HPDE6-E6E7 (cell line): ENCODE measurements around the gene C1orf198.

Experiments
- DNase-seq: peaks from one replicate; pipeline ENCODE4 v3.0.0; 2011; ENCODE audit warnings: missing footprints; ENCODE audit errors: extremely low spot score

Gene C1orf198

DNA sequence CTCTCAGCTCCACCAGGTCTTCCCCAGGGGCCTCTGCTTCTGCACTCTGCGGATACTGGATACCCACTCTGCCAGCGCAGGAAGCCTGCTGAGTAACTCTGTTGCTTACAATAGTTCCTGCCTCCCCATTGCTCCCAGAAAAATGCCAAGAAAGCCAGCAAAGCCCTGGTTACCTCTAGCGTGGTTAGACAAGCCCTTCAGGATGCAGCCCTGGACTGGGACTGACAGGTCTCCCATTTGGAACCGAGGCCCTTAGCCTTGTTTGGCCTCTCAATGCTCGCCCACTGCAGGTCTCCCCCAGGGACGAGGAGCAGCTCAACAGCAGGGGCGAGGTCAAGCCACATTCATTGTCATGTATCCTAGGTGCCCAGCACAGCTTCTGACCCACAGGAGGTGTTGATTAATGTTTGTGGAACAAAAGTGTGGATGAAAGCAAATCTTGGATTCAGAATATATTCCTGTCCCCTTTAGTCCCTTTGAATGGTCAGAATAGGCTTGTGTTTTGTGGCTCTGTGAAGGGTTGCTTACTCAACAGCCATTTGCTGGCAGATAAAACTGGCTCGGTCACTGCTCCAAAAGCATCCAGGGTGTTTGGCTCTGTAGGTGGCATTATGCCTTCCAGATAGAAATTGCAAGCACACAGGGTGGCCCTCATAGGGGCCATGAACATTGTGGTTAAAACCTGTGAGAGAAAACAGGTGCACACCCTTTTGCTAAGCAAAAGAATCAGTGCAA lies 58.9 kb downstream of the C1orf198 start:
- no peak for DNase-seq

DNA sequence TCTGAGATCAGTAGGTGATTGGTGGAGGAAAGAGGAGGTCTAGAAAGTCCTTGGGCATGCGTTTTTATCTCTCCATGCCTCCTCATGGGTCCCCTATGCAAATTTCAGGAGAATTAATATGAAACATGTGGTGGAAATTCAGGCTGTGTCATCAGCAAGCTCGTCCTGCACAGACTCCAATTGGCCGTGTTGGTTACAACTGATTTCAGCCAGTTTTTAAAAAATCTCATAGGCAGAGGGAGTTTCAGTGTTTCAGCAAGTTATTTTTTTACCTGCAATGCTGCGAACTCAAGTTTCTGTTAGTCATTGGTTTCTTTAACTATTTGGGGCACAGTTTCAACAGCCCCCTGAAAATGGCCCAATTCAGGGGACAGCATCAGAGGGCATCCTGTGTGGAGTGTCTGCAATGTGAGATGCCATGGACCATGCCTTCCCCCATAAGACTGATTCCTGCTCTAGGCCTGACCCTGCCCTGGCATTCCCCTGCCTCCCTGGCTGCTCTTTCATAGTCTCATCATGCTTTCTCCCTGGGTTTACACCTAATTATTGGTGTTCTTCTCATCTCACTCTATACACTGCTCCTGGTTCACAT lies 59.9 kb downstream of the C1orf198 start:
- no peak for DNase-seq

DNA sequence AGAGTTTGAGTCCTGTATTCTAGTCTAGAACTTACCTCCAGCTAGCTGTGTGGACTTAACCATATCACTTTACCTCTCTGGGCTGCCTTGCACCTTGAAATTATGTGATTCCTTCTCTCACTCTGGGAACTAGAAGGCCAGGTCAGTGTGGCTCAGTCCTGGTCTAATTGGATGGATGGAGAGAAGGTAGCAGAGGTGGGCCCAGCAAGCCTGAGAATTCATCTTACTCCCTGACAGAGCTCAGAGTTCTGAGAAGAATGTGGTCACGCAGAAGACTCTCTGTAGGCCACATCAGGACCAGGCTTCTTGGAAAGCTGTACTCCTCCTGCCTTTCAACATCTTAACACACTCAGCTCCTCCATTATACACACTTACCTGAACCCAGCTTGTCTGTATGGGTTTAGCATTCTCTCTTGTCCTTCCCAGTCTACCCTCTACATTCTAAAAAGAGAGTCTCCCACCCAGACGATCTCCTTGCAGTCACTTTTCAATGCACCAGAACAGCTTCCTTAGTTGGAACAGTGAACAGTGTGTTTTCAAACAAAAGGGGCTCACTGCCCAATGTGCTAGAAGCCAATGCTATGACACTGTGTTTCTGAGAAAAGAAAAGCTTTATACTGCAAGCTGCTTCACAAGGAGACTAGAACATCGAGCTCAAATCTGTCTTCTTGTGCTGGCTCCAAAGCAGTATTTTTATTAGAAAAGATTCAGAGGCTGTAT lies 60.6 kb downstream of the C1orf198 start:
- DNase-seq: no peak

DNA sequence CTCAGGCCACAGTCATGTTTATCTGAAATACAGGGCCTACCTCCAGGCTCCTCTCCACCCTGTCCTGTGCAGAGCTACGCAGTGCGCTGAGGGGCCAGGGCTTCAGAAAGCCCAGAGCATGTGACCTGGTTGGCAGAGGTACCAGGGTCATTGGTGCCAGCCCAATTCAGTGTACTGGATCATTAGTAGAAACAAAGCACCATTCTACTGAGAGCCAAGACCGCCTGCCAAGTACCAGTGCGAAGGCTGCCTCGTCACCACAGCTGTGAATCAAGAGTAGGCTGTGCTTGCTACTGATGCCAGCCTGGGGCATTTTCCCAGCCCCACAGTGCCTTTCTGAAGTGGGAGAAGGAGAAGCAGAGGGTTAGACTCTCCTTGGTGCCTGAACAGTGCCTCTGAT lies 61.3 kb downstream of the C1orf198 start:
- DNase-seq: no peak

DNA sequence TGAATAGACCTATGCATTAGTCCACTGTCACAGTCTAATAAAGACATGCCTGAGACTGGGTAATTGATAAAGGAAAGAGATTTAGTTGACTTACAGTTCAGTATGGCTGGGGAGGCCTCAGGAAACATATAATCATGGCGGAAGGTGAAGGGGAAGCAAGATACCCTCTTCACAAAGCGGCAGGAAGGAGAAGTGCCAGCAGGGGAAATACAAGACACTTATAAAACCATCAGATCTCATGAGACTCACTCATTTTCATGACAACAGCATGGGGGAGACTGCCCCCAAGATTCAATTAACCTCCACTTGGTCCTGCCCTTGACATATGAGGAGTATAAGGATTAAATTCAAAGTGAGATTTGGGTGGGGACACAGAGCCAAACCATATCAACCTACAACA lies 61.8 kb downstream of the C1orf198 start:
- DNase-seq: no peak

DNA sequence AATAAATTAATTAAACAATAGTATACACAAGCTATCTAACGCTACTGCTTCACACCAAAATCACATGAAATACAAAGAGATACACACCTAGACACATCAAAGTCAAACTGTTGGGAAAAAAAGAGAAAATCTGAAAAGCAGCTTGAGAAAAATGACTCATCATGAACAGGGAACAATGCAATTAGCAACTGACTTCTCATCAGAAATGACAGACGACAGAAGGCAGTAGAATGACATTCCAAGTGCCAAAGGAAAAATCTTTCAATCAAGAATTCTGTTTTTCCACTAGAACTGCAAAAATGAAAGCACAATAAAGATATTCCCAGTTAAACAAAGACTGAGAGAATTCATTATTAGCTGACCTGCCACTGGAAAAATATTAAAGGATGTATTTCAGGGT lies 63.9 kb downstream of the C1orf198 start:
- no peak for DNase-seq

DNA sequence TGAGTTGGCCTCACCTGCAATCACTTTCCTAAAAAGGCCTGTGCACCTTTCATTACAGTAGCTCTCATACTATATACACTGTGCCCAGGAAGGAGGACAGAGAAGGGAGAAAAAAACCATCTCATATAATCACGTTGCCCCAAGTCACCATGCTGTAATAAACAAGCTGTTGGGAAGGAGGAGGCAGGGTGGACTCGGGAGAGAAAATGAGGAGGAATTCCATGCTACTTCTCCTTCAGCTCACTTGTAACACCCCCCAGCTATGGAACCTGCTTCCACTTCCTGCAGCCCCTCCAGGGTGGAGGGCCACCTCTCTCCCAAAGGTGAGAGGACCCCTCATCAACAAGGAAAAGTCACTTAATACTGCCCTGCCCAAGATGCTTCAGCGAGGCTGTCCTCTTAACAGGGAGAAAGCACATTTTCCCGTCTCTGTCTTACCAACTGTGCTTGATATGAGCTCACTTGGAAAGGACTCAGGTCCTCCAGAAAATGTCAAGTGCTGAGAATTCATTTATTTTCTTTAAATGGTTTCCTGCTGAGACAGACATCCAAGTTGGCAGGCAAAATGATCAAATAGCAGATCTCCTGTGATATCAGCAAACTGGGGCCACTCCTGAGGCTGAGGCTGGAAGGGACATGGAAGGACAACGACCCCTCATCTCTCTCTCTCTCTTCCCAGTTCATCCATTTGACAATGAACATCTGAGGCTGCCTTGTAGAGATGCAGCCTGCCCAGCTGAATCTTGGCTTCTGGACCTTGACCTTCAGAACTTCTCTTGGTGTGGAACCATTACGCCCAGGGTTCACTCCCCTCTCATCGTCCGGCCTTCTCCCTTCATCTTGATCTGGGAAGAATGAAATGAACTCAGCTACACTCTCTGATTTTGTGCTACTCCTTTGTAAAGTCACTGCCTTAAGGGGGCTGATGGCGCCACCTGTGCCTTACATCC lies 67.2 kb downstream of the C1orf198 start:
- no peak for DNase-seq

DNA sequence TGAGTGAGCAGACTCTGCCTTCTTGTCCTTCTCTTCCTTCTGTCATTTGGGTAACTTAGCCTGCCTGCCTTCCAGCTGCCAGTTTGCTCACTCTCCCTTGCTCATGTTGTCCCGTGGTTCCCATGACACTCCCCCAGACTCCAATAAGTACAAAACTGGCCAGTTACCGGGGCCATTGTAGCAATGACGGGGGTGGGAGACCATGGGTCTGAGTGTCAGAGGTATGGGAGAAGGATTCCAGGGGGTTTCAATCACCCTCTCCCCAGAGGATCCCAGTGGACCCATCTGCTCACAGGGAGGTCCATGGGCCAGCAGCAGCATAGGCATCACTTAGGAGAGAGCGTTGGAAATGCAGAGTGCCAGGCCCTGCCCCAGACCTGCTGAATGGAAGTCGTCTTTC lies 69.8 kb downstream of the C1orf198 start:
- no peak for DNase-seq

DNA sequence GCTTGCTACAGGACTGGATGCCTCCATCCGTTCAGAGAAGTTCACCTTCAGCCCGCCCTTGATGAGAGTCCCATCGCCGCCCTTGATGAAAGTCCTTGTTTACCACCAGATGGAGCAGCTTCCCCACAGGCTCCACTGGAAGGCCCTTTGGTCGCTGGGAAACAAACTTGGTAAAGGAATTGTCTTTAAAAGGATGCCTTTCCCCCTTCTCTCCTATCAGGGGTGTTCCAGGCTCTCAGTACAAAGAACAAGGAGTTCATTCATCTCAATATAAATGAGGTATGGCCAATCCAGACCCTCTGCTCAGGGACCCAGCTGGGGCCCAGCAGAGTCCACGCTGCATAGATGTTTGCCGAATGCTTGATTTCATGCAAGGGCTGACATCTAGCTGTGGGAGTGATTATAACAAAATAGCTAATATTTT lies 70.4 kb downstream of the C1orf198 start:
- peak; percentile 49 for DNase-seq

DNA sequence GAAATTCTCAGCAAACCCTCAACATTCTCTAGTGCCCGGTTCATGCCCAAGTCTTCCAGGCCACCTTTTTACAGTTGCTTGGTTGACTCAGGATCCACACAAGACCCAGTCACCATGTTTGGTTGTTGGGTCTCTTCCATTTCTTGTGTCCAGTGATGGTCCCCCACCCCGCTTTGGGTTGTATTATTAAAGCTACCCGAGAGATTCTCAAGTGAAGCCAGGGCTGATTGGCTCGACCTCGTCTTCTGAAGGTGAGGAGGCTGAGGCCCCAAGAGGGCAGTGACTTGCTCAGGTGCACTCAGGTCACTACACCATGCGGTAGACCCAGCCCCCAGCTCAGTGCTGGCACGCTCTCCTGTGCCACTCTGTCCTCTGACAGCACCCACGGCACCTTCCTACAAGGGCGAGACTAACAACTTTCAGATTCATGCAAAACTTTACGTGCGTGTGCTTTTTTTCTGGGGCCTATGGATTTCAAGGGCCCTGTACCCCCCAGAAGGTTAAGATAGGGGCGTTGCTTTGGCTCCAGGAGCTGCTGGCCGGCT lies 70.9 kb downstream of the C1orf198 start:
- DNase-seq: no peak

DNA sequence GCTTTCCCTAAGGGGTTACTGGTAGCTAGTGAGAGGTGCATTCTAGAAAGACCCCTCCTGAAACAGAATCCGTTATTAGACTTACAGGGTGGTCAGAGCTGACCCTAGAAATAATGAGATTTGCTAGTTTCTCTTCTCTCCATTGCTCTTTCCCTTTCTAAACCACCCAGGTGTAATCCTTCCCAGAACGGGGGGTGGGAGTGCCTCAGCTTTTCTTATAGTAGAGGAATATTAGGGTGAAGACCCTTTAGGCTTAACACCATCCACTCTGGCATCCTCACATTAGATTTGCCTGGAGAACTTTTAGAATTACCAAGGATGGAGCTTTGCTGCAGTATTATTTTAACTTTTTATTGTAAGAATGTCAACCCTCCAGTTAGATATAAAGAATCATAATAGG lies 71.7 kb downstream of the C1orf198 start:
- no peak for DNase-seq

DNA sequence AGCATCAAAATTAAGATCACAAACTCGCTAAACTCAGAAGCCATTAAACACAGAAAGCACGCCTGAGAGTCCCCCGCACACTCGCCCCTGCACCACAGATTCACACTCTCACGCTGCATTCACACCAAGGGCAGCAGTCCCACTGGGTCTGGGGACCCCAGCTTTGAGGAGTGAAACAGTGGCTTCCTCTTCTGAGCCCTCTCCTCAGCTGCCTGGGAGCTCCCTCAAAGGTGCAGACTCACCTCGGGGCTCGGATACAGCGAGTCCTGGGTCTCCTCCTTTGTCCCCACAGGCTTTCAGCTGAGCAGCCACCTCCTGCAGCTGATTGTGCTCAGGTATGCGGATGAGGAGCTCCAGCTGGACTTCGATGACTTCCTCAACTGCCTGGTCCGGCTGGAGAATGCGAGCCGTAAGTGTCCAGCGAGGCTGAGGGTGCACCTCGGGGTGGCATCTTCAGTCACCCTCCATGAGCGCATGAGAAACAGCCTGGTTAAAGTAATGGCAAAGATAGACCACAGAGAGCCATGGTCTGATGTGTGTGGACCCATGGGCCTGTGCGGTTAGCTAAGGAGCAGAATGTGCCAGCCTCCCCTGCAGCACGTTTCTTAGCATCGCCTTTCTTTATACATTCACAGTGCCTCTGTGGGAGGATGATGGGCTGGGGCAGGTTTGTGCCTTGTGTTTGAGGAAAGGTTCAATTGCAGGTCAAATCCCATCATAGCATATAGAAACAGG lies 73.3 kb downstream of the C1orf198 start:
- no peak for DNase-seq

DNA sequence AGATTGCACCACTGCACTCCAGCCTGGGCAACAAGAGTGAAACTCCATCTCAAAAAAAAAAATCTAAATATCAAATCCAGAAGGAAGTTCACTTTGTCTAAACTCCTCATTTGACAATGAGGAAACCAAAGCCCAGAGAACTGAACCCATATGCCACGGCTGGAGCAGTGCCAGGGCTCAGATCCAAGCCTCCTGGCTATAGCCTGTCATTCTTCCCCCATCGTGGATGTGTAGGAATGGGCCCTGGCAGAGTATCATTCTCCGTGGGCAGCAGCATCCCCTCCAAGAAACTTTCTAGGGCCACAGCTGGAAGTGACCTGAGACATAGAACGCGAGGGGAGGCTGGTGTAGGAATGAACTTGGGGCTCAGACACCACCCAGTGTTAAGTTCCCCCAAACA lies 73.9 kb downstream of the C1orf198 start:
- DNase-seq: no peak

DNA sequence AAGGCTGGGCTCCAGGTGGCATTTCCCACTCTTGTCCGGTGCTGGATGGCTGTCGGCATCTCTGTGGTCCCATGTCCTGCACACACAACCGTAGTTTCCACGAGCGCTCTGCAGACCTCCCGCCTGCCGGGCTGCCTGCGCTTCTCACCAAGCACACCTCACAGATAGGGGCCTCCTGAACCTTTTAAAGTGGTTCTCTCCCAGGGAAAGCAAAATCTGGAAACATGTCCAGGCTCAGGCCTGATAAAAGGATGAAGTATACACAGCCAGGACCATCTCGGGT lies 74.9 kb downstream of the C1orf198 start:
- no peak for DNase-seq

DNA sequence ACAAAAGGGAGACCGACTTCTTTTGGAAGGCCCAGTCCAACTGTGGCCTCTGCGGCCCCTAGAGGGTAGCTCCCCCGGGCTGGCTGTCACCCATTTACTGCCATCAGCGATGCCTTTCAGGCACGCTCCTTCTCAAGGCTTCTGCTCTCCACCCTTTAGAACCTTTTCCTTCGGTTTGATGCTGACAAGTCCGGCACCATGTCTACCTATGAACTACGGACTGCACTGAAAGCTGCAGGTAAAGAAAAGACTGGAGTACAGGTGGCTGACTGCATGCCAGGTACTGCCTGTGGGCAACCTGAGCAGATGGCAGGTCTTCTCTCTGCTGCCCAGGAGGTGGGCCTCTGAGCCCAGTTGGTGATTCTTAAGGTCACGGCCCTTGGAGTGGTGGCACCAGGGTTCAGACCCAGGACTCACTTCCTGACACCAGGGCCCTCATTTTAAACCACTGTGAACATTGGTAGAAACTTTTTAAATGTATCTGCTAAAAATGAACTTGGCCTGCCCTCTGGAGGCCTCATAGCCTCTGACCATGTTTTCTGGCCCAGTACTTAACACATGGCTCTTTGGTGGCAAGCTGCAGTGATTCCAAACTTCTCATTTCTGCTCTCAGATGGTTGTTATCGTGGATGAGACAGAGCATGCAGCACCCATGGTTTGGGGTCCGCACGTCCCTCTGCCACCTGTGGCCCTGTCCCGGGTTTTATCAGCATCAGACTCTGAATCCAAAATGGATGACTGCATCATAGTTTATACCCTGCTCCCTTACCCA lies 75.4 kb downstream of the C1orf198 start:
- no peak for DNase-seq

DNA sequence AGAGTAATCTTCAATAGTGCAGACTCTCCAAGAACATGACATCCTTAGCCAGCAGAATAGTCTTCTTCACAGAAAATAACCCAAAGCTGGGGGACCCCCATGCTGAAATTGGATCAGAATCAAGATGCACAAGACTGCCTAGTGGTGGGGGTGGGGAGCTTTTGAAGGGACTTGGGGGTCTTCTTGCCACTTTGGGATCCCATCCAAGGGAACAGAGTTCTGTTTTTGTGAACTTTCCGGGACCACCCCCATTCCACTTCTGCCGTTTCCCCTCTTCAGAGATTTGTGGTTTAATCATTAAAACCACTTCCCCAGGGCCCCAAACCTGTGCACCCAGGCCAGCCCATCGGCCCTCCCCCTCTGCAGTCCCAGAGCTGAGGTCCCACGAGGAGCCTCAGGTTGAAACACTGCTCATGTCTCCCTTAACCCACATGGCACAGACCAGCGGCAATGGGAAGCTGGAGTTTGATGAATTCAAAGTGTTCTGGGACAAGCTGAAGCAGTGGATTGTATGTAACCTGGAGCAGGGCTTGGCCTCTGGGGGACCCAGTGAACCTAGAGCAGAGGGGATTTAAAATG lies 76.2 kb downstream of the C1orf198 start:
- DNase-seq: no peak

DNA sequence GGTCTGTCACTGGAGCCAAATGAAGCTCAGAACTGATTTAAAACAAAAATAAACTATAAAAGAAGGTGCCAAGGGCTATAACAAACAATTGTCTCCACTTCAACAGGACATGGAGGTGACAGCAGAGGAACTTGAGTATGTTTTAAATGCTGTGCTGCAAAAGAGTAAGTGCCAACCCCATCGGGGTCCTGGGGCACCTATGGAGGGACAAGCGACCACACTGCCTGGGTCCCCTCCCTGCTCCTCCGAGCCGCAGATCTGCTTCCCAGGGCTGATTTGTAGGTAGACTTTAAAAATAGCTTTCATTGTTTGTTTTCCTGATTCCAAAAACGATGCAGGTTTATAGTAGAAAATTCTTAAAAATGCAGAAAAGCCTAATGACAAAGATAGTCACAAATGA lies 78.3 kb downstream of the C1orf198 start:
- no peak for DNase-seq

DNA sequence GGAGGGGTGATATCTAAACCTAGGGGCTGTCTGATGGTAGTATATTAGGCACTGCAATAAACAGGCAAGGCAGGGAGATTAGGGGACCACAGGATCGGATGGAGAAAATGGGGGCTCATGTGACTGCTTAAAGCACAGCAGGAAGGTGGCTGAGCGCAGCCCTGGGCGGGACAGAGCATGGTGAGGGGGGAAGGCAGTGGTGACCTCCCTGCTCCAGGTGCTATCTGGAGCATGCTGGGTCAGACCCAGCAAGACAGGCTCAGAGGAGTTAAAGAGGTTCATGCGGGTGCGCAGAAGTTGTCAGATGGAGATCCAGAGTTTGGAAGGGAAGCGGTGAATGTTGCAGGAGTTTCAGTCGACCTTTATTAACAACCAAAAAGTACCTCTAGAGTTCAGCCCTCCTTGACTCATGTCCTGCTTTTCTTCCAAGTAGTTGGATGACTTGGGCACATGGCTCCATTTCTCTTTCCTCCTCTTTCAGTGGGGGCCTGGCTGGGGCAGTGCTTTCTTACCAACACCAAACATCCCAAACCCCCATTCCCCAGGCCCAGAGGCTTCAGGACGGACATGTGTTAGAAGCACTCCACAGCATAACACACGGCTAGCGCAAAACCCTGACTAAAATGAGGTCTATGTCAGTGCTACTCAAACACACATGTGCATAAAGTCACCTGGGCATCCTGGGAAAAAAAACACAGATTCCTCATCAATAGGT lies 79.6 kb downstream of the C1orf198 start:
- no peak for DNase-seq

DNA sequence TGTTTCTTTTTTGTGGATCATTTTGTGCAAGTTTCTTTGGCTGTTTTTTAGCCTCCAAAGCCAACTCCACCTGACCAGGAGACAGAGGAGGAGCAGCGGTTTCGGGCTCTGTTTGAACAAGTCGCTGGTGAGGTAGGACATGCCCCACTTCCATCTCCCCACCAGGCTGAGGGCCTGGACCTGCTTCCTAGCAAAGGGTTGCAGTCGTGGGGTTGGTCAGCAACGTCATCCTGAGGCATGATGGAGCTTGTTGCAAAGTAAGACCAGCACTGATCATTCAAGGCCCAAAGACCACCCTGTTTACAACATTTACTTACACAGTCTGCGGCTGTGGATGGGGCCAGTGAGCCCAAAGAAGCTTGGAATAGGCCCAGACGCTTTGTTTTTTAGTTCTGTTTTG lies 80.8 kb downstream of the C1orf198 start:
- DNase-seq: no peak
